GM19468 (cell line): Measurements from ENCODE around the gene UST.
"Not testable (repeated sequence)": the region's sequence is repeated elsewhere in the genome, so short reads cannot be mapped to it uniquely, and the experiment has no call there.

Experiments used
- ATAC-seq: cut with Tn5 transposase; IDR thresholded peaks from one replicate; pipeline ENCODE4 v1.9.1; 2021; ENCODE audit warnings: mild to moderate bottlenecking, moderate library complexity, moderate number of reproducible peaks; ENCODE audit not compliant: unreplicated experiment; ENCODE audit errors: extremely low read depth

The UST gene

DNA sequence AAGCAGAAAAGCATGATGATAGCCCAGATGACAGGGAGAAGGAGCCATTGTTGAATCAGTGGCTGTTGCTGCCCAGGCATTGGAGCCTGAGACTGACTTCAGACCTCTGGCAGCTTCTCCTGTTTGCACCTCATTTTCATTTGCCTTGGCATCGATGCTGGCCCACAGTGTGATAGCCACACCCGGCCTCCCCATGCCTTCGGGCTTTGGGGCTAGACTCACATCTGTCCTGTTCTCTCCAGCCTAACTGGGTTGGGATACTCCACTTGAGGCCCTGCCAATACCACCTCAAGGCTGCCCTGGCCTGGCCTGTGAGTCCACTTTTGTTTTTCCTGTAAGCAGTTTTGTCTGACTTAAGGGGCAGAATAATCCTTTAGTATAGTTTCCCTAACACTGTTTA, 140.4 kb downstream of the UST start:
- ATAC-seq: no peak

DNA sequence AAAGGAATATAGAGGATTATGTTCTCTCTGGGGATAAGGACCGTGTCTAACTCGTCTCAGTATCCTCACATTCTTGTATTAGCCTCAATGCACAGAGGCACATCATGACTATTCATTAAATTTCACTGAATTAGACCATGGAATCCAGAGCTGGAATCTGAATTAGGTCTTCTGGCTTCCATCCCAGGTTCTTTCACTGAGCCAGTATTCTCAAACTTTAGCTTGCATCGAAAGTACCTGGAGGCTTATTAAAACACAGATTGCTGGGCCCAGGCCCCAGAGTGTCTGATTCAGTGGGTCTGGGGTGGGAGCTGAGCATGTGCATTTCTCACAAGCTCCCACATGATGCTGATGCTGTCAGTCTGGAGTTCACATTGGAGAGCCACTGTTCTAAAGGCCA, 142.0 kb downstream of the UST start:
- ATAC-seq: no peak

DNA sequence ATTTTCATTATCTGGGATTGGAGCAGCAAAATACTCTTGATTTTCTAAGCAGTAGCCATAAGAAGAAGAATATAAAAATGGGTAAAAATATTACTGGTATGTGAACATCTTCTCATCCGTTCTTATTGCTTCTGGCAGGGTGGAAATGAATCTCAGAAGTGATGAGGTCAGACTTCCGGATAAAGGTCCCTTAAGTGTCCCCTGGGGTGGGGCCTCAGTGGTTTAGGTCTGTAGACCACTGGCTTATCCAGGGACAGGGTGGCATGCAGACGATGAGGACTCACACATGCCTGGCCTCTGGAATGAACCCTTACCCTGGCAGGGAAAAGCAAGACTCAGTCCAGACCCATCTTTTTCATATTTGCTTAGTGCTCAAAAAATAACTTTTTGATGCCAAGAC, 143.3 kb downstream of the UST start:
- ATAC-seq: no peak

- ATAC-seq: no peak
Observed at GRCh38 chr6:148890652-148891404, 144.0 kb downstream of the UST start.

DNA sequence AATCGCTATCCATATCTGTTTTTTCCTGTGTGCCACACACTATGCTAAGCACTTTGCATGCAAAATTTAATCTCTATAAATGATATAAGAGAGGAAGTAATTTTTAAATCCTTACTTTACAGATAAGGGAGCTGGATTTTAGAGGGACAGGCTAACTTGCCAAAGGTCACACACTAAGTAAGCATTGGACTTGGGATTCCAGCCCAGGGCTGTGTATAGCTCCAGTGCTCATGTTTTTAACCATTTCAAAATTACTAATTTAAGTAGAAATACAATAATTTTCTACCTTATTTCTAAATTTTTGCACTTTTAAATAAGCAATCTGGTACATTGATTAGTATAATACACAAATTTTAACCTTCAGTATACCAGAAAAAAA, 144.6 kb downstream of the UST start:
- no peak for ATAC-seq

DNA sequence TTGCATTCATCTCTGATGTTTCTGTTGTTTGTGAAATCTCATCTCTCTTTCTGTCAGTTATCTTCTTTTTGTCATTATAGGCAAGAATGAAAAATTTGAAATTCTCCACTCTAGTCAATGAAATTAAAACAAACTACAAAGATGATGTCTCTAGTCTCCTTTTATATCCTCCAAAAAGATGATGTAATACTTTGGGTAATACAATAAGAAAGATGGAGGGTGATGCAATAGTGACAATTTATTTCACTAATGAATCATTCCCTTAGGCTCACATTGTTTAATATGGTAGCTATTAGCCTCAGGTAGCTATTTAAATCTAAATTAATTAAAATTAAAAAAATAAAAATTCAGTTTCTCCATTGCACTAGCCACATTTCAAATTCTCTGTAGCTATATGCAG, 145.4 kb downstream of the UST start:
- ATAC-seq: no peak

- no peak for ATAC-seq
Observed at GRCh38 chr6:148893073-148893472, 146.2 kb downstream of the UST start.

- ATAC-seq: no peak
Observed at GRCh38 chr6:148893481-148893880, 146.7 kb downstream of the UST start.

DNA sequence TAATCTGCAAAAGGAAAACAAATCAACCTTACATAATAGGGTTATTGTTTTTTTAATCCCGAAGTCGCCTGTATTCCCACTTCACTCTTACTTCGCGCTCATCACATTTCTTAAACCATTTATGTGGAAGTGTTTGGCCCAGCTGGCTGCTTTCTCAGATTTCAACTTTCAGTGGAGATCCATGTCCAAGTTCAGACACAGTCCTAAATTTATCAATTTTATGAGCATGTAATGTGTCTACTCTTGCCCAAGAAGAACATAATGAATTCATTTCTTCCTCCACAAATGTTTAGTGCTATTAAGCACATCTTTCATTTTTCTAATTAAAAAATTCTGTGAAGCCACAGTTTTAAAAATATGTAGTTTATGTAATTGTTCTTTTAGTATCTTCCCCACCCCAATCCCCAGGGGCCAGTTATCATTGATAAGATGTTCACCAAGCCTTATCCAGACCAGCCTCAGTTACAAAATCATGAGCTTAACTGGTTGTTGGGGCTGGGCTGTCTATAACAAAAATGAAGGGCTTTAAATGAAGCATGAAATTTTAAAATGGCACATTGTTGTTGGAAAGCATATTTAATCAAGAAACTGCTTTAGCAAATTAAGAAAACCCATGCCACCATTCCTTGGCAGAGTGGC, 151.7 kb downstream of the UST start:
- no peak for ATAC-seq

DNA sequence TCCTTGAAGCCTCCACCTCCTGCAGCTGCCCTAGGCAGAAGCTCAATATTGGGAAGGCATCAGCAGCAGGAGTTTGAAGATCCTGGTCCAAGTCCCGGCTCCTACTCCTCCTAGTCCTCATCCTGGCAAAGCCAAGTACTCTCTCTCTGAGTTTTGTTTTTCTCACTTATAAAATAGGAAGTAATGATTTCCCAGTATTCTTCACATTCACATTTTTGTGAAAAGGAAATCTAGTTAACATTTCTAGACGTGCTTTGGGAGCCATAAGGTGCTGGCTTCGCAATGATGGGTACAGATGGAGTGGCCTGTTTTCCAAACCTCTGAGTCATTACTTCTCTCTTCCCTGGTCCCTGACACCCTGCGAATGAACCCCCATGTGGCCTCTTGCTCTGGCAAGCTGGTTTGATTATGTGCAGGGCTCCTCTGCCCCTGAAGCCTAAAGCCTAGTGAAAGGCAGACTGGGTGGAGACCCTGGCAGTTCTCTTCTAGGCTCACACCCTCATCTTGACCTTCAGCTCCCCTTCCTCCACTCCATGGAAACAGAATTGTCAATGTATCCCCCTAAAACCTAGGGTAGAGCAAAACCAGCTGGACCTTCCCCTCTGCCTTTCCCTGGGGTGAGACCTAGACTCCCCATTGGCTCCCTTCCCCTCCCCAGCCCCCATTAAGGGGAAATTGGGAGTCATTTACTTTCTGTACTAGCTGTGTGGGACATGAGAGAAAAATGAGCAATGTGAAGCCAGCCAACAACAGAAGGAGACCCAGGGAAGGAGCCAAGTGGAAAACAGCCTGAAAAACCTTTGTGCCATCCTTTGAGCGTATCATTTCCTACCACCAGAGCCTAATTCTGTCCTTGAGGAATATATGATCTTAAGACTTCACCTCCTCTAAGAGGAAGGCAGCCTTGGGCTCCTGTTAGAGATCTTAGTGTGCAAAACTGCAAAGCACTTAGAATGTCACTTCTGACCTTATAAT, 158.4 kb downstream of the UST start:
- no peak for ATAC-seq

DNA sequence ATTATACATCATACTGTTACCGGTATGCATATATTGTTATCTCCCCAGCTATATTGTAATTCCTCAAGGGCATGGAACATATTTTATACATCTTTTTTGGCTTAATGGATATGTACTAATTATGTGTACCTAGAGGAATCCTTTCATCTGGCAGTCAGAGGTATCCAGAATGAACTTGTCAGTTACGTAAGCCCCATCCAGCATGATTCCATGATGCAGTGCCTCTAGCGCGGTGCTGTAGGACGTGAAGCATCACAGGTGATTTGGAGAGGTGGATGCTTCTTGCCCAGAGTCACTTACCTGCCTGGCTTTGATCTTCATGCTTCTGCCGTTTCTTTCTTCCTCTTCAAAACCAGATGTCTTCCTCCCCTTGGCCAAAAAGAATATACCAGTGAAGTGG, 159.1 kb downstream of the UST start:
- no peak for ATAC-seq

- no peak for ATAC-seq
Observed at GRCh38 chr6:148906386-148906785, 159.6 kb downstream of the UST start.

GRCh38 chr6:148907573-148907972, 160.7 kb downstream of the UST start:
- no peak for ATAC-seq

- ATAC-seq: no peak
Observed at GRCh38 chr6:148912252-148912651, 165.4 kb downstream of the UST start.

DNA sequence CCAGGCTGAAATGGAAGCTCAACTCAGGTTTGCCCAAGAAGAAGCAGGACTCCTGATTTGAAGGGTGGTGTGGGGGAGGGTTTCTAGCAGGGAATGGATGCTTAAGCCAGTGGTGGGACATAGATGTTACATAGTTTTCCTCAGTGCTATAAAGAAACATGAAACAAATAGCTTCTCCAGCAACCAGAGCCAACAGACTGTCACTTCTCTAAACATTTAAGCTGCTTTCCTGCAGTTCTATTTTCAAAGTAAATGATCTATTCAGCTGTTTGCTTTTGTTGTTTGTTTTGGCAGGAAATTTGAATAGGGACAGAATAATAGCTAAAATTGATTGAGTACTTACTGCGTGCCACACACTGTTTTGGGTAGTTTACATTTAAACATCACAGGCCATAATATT, 169.0 kb downstream of the UST start:
- no peak for ATAC-seq

DNA sequence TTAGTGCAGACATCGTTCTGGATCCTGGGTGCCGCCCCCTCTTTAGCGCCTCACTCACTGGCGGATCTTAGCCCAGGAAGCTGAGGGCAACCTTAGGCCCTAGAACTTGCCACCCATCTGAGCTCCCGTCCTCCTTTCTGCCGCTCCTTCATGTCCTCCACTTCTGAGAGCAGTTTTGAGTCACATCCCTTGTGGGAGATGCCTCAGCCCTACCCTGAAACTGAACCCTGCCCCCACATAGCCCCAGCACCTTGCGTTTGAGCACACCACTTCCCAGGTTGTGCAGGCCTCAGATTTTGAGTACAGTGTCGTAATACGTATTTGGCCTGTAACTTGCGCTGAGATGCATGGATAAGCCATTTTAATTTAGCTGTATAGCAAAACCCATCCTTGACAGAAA, 169.7 kb downstream of the UST start:
- not testable (repeated sequence) for ATAC-seq

DNA sequence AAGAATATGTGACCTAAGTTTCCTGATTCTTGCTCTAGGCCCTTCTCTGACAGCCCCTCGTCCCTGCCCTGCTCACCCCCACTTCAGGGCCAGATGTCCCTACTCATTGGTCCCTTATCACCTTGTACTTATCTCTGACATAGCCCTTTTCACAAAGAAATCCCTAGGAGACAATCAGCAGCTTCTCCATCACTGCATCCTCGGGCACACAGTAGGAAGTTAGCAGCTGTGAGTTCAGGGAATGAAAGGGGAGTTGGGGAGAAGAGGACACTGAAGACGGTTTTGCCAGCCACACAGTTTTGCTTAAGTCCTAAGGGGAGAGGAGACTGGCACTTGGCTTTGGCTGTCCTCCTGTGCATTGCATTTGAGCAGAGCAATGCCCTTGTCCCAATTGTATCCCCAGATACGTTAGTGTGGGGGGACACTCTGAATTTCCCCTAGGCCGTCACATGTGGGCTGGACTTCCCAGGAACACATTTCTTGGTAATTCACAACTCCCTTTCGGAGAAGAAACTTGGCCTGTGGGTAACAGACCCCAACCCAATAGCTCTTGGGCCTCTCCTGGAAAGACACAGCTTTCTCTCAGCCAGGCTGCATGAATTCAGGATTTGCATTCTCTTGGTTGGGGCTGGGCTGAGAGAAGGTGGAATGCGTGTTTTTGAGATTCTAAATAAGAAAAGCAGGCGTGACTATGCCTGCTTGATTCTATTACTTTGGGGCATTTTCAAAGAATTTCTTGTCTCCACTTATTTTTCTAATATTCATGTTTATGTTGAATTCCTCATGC, 177.6 kb downstream of the UST start:
- no peak for ATAC-seq

DNA sequence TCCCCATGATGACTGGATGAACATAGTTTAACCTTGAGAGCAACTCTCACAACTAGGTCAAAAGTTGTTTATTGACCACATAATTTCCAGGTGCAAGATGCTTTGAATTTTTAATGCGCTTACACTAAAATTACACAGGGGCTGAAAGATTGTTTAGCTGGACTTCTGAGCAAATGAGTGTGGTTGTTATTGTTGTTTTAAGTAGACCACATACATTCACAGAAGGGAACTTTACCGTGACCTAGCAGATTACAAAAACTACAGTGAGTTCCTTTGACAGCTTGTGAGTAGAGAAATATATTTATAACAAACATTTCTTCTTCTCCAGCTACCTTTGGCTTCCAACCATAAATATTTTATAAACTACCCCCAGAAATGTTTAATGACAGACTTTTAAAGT, 178.9 kb downstream of the UST start:
- no peak for ATAC-seq

GRCh38 chr6:148926478-148926877, 179.6 kb downstream of the UST start:
- no peak for ATAC-seq

DNA sequence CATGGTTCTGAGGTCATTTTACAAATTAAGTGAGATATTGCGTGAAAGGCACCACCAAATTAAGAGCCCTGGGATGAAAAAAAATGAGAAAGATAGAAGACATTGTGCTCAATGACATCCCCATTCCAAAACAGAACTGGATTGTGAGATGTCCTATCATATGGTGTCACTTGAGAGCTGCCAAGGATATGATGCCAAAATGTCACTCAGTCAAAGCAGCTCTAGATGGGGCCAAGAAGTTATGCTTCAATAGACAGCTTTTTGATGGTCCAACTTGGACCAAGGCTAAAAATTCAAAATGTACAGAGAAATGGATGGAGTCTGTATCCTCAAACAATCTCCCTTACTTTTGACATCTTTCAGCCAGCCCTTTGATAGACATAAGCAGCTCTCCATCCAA, 180.8 kb downstream of the UST start:
- ATAC-seq: no peak
